Natural killer cell (primary cell): ENCODE measurements around the gene JPT1. TPM values are rescaled to one million over a fixed set of nuclear protein-coding genes. Genes with fewer than 3 reads are reported as not detected.
A peak's percentile ranks its signal among the peaks of the same experiment; 100 is the strongest.

Experiments used
- ATAC-seq, 3 donors: fragments of 150-1000 bp in 2 of 3; fragments of 200-7000 bp in 1 of 3; cut with Tn5 transposase; 1 replicate in 1 of 3; 2 replicates in 2 of 3; pipeline ENCODE4 v1.10.0; 2021; ENCODE audit warnings: mild to moderate bottlenecking in 2 of 3, moderate library complexity in 2 of 3
- DNase-seq, 2 donors: peaks; one replicate each; pipeline versions ENCODE4 v3.0.0 to v3.0.0-alpha.2; 2013 to 2021; ENCODE audit warnings: mixed read lengths in 1 of 2
- H3K27ac ChIP-seq: one replicate; pipeline ENCODE4 v1.5.1; 2013; ENCODE audit warnings: mild to moderate bottlenecking, low read length
- H3K27me3 ChIP-seq: one replicate; pipeline ENCODE4 v1.6.1; 2013; ENCODE audit warnings: low read length; ENCODE audit not compliant: control insufficient read depth, insufficient read depth
- H3K36me3 ChIP-seq: one replicate; pipeline ENCODE4 v1.6.1; 2013; ENCODE audit warnings: low read length; ENCODE audit not compliant: control insufficient read depth, insufficient read depth
- H3K4me1 ChIP-seq: one replicate; pipeline ENCODE4 v1.6.1; 2013; ENCODE audit warnings: low read length; ENCODE audit not compliant: control insufficient read depth, insufficient read depth
- H3K4me3 ChIP-seq: one replicate; pipeline ENCODE4 v1.5.1; 2013; ENCODE audit warnings: low read length
- H3K9me3 ChIP-seq: one replicate; pipeline ENCODE4 v1.6.1; 2013; ENCODE audit warnings: low read length; ENCODE audit not compliant: control insufficient read depth, insufficient read depth
- H3K27ac Mint-ChIP-seq, 2 donors: one replicate each; pipeline ENCODE4 v1.8.0; 2022; ENCODE audit warnings: mild to moderate bottlenecking in 2 of 2, mixed read lengths in 2 of 2, moderate library complexity in 1 of 2
- H3K27me3 Mint-ChIP-seq, 2 donors: one replicate each; pipeline ENCODE4 v1.8.0; 2022; ENCODE audit warnings: low read depth in 2 of 2, mixed read lengths in 2 of 2
- H3K36me3 Mint-ChIP-seq: one replicate; pipeline ENCODE4 v1.8.0; 2022; ENCODE audit warnings: mixed read lengths
- H3K4me1 Mint-ChIP-seq, 2 donors: one replicate each; pipeline ENCODE4 v1.8.0; 2022; ENCODE audit warnings: mixed read lengths in 2 of 2
- H3K4me3 Mint-ChIP-seq: one replicate; pipeline ENCODE4 v1.8.0; 2022; ENCODE audit warnings: mild to moderate bottlenecking, moderate library complexity, mixed read lengths
- H3K9me3 Mint-ChIP-seq, 2 donors: one replicate each; pipeline ENCODE4 v1.8.0; 2022; ENCODE audit warnings: mixed read lengths in 2 of 2
- CTCF ChIP-seq: fragments of 200-600 bp; IDR thresholded peaks from one replicate; pipeline ENCODE4 v1.8.0; 2022; ENCODE audit warnings: antibody characterized with exemption
- WGBS: methylation state at CpG from one replicate; pipeline ENCODE4 v1.1.7; 2013; ENCODE audit warnings: missing lambda C conversion rate; ENCODE audit not compliant: insufficient coverage; 5-methylcytosine and 5-hydroxymethylcytosine counted together
- intact Hi-C: fragments of 100-400 bp; cut with micrococcal nuclease; formaldehyde crosslinking; loops from one replicate; pipeline ENCODE4 v1.14.2; 2022
- total RNA-seq, 4 donors: library from RNA; stranded (reverse); fragments of 120-200 nt in 1 of 4; gene quantifications; one replicate each; pipeline versions ENCODE4 v1.2.3 to v1.2.4, GENCODE V29; 2013 to 2022

JPT1 gene
- total RNA-seq, 3 donors from 2014 or later (not counting 1 experiment from before 2014, with no cell fraction given), result 45.0 to 54.8 (median 50.5) TPM

GRCh38 chr17:75151930-75152329 lies 2.4 kb downstream of the JPT1 start:
- Mint-ChIP-seq H3K27me3 (no peaks in the 10 kb centered on the region), H3K27ac (no peak overlapping the region), H3K9me3 (no peaks in the 10 kb centered on the region), H3K4me3 (peak overlapping the region; percentile 95), H3K36me3 (peaks cover 16% of the 10 kb centered on the region), H3K4me1 (peaks cover 34 to 40% of the 10 kb centered on the region in 2 donors)
- H3K27ac ChIP-seq, result no peak overlapping the region
- intact Hi-C loops, result loop anchor here (5.0 kb wide), 1 partner anchor 40 kb away; no protein-coding TSS in a partner anchor
- no peak overlapping the region for H3K4me3 ChIP-seq
- H3K4me1 ChIP-seq, result peaks cover 21% of the 10 kb centered on the region
- no peaks in the 10 kb centered on the region for H3K27me3 ChIP-seq
- H3K36me3 ChIP-seq, result peaks cover 9% of the 10 kb centered on the region
- DNase-seq (peak in 1 of 2 donors; percentile 41), ATAC-seq (no peak)
- H3K9me3 ChIP-seq, result no peaks in the 10 kb centered on the region
- 83% methylated on average over 4 of the region's 6 CpGs for WGBS
- no peak for TF ChIP-seq CTCF

GRCh38 chr17:75147878-75148546 lies 6.3 kb downstream of the JPT1 start:
- Mint-ChIP-seq H3K36me3 (peaks cover 21% of the 10 kb centered on the region), H3K9me3 (no peaks in the 10 kb centered on the region), H3K27me3 (no peaks in the 10 kb centered on the region), H3K27ac (no peak overlapping the region), H3K4me3 (no peak overlapping the region), H3K4me1 (peaks cover 18 to 21% of the 10 kb centered on the region in 2 donors)
- 94% methylated on average over 6 of the region's 6 CpGs for WGBS
- Histone ChIP-seq H3K27me3 (no peaks in the 10 kb centered on the region), H3K36me3 (peaks cover 34% of the 10 kb centered on the region), H3K27ac (no peak overlapping the region), H3K9me3 (no peaks in the 10 kb centered on the region), H3K4me1 (peaks cover 6% of the 10 kb centered on the region), H3K4me3 (no peak overlapping the region)
- DNase-seq, result no peak
- no peak for TF ChIP-seq CTCF
- intact Hi-C loops, result no loop called here
- ATAC-seq, result no peak

- Mint-ChIP-seq H3K4me3 (no peak overlapping the region), H3K36me3 (peaks cover 21% of the 10 kb centered on the region), H3K27me3 (no peaks in the 10 kb centered on the region), H3K27ac (peak overlapping the region in 1 of 2 donors; percentile 78), H3K4me1 (peaks cover 7 to 11% of the 10 kb centered on the region in 2 donors), H3K9me3 (no peaks in the 10 kb centered on the region)
- no peak overlapping the region for H3K4me3 ChIP-seq
- peaks cover 3% of the 10 kb centered on the region for H3K4me1 ChIP-seq
- no peak for DNase-seq
- H3K36me3 ChIP-seq, result peaks cover 35% of the 10 kb centered on the region
- WGBS, result 93% methylated on average over 2 of the region's 3 CpGs
- no peaks in the 10 kb centered on the region for H3K27me3 ChIP-seq
- no peak for ATAC-seq
- H3K27ac ChIP-seq, result no peak overlapping the region
- no peak for TF ChIP-seq CTCF
- no peaks in the 10 kb centered on the region for H3K9me3 ChIP-seq
- intact Hi-C loops, result no loop called here
Observed at GRCh38 chr17:75146592-75146991, 7.7 kb downstream of the JPT1 start.
